SK-N-MC (cell line): Measurements from ENCODE around the gene PCBP3.

Source experiments
- EZH2 ChIP-seq: fragments of 200-600 bp; sonication (generic); IDR thresholded peaks from one replicate; pipeline ENCODE4 v1.6.1; 2017; ENCODE audit warnings: antibody characterized with exemption
- FOXP2 ChIP-seq: optimal IDR thresholded peaks from 2 replicates; pipeline ENCODE3; 2011; ENCODE audit warnings: mild to moderate bottlenecking, moderate library complexity; ENCODE audit not compliant: insufficient read depth; ENCODE audit errors: extremely low read length, control extremely low read depth
- POLR2AphosphoS5 ChIP-seq: IDR thresholded peaks from 2 replicates; pipeline ENCODE4 v1.6.1; 2012; ENCODE audit warnings: mild to moderate bottlenecking, low read depth, low read length, borderline replicate concordance

GRCh38 chr21:45699251-45699942 is 55.9 kb downstream of the PCBP3 start:
- TF ChIP-seq EZH2: no peak
- no peak for TF ChIP-seq POLR2AphosphoS5
- no peak for TF ChIP-seq FOXP2
